NB4 (cell line): ENCODE results near the gene SH3BP4.

Experiments
- DNase-seq: peaks from one replicate; pipeline ENCODE4 v3.0.0; 2010; ENCODE audit warnings: low read depth
- H3K4me3 ChIP-seq: one replicate; pipeline ENCODE4 v1.5.1; 2011; ENCODE audit warnings: mild to moderate bottlenecking, low read depth, low read length, moderate library complexity
- MYC ChIP-seq: IDR thresholded peaks from 2 replicates; pipeline ENCODE4 v1.6.1; 2011; ENCODE audit warnings: low read depth, low read length
- POLR2A ChIP-seq: IDR thresholded peaks from 2 replicates; pipeline ENCODE4 v1.6.1; 2011; ENCODE audit warnings: mild to moderate bottlenecking; ENCODE audit not compliant: insufficient read length; ENCODE audit errors: extremely low read depth
- TF ChIP-seq, protein P1 (sequence below): IDR thresholded peaks from 2 replicates; pipeline ENCODE4 v1.6.1; 2011; ENCODE audit warnings: low read depth, low read length
- TF ChIP-seq, protein P2 (sequence below): IDR thresholded peaks from one replicate; pipeline ENCODE4 v1.5.1; 2012; ENCODE audit warnings: low read depth, low read length

SH3BP4 gene

DNA sequence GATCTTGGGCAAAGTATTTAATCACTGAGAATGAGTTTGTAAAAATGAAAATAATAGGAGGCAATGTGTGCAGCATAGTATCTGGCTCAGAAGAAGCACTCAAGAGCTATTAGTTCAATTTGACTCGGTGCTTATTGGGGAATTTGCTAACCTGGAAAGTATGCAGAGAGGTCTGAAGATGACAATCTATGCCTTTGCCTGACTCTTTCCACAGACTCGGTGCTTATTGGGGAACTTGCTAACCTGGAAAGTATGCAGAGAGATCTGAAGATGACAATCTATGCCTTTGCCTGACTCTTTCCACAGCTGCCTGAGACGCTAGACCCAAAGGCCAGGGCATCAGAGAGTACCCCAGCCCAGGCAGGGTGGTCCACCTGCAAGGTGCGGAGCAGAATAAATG lies 12.2 kb upstream of the SH3BP4 start:
- H3K4me3 ChIP-seq, result no peak overlapping the region
- no peak for DNase-seq
- TF ChIP-seq, protein P1, sequence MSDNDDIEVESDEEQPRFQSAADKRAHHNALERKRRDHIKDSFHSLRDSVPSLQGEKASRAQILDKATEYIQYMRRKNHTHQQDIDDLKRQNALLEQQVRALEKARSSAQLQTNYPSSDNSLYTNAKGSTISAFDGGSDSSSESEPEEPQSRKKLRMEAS, result no peak
- no peak for TF ChIP-seq POLR2A
- no peak for TF ChIP-seq MYC
- TF ChIP-seq, protein P2, sequence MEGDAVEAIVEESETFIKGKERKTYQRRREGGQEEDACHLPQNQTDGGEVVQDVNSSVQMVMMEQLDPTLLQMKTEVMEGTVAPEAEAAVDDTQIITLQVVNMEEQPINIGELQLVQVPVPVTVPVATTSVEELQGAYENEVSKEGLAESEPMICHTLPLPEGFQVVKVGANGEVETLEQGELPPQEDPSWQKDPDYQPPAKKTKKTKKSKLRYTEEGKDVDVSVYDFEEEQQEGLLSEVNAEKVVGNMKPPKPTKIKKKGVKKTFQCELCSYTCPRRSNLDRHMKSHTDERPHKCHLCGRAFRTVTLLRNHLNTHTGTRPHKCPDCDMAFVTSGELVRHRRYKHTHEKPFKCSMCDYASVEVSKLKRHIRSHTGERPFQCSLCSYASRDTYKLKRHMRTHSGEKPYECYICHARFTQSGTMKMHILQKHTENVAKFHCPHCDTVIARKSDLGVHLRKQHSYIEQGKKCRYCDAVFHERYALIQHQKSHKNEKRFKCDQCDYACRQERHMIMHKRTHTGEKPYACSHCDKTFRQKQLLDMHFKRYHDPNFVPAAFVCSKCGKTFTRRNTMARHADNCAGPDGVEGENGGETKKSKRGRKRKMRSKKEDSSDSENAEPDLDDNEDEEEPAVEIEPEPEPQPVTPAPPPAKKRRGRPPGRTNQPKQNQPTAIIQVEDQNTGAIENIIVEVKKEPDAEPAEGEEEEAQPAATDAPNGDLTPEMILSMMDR, result no peak

DNA sequence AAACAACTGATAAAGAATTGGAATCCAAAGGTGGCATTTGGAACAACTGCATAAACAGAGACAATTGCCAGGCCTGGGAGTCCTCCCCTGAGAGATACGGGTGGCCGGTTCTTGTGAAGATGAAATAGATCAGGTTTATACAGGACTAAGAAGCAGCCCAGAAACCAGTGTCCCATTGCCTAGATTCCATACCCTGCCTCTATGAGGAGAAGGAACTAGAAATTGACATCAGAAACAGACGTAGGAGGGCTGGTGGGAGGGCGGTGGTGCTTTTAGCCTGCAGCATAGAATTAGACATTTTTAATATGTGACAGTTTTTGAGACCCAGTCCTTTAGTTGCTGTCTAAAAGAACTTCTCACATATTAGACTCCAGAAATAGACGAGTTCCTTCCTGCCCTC lies 11.8 kb upstream of the SH3BP4 start:
- DNase-seq, result no peak
- no peak overlapping the region for H3K4me3 ChIP-seq
- TF ChIP-seq, protein P1, result no peak
- TF ChIP-seq MYC (no peak), POLR2A (no peak)
- TF ChIP-seq, protein P2, result no peak

DNA sequence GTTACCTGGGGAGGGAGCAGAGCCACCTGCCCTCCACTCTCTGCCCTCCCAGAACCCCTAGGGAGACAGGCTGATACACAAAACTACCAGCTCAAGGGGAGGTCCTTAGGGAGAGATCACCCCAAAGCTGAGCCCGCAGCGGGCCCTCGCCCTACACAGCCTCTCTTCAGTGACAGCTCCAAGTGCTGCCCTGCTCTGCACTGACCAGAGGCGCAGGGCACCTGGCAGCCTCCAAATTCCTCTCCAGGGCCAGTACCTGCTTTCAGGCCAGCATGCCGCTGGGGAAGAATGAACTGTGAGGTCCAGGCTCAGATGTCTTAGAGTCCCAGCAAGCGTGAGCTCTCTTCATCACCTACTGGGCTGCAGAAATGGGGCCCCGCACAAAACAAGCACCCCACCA lies 11.3 kb upstream of the SH3BP4 start:
- TF ChIP-seq, protein P2, result no peak
- TF ChIP-seq MYC, result no peak
- DNase-seq, result no peak
- H3K4me3 ChIP-seq, result no peak overlapping the region

DNA sequence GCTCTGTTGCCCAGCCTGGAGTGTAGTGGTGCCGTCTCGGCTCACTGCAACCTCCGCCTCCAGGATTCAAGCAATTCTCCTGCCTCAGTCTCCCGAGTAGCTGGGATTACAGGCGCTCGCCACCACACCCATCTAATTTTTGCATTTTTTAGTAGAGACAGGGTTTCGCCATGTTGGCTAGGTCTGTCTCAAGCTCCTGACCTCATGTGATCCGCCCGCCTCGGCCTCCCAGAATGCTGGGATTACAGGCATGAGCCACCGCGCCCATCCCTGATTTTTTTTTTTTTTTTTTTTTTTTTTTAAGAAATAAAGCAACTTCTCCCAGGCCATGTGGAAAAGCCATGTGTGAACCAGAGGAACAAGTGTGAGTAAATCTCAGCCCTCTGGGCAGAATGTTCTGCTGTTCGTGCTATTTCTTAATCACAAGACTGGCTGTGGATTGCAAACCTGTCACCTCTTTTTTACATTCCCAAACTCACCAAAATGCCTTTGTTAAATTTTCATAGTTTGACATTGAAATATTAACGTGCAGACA lies 6.4 kb upstream of the SH3BP4 start:
- DNase-seq, result no peak
- TF ChIP-seq, protein P2, result no peak
- TF ChIP-seq, protein P1, result no peak
- no peak for TF ChIP-seq MYC
- TF ChIP-seq POLR2A, result no peak
- no peak overlapping the region for H3K4me3 ChIP-seq

DNA sequence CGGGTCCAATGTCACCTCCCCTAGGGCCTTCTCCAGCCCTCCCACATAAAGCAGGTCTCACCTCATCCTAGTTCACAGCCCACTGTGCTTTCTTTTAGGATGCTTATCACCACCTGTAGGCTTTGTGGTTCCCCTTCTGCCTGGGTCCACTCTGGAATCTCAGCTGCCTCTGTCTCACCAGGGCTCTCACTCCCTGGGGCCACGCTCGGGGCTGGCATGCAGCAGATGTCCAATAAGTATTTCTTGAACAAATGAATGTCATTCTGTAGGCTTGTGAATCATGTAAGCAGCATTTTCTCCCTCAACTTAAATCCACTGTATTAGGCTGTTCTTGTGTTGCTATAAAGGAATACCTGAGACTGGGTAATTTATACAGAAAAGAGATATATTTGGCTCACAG lies 4.3 kb upstream of the SH3BP4 start:
- TF ChIP-seq, protein P1, result no peak
- DNase-seq, result no peak
- no peak overlapping the region for H3K4me3 ChIP-seq

DNA sequence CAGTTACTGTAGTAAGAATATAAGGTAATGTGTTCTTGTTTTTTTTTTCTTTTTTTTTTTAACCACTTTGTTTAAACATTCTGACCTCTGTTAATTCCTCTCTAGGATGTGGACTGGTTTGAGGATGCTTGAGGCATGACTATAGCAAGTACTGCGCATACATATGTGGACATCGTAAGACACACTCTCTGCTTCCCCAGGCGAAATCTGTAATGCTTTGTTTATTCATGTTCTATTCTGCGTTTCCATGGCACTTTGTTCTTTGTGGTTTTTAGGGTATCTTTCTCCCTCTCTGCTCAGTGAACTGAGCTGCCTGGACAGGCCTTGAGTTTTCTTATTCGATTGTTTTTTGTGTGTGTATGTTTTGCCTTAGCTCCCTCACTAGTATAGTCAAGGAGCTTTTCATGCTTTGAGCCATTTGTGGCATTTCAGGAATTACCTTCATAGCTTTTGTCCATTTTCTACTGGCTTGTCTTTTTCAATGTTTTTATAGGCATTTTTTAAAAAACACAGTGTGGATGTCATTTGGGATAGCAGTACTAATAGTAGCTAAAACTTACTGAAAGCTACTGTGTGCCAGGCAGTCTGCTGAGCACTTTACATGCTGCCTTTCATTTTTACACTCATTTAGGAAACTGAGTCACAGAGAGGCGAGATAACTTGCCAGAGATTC lies 1.9 kb upstream of the SH3BP4 start:
- H3K4me3 ChIP-seq, result no peak overlapping the region
- TF ChIP-seq, protein P1, result no peak
- TF ChIP-seq MYC, result no peak
- TF ChIP-seq, protein P2, result no peak
- TF ChIP-seq POLR2A, result no peak
- no peak for DNase-seq
